ENCODE data around the gene PIBF1.

Gene PIBF1

DNA sequence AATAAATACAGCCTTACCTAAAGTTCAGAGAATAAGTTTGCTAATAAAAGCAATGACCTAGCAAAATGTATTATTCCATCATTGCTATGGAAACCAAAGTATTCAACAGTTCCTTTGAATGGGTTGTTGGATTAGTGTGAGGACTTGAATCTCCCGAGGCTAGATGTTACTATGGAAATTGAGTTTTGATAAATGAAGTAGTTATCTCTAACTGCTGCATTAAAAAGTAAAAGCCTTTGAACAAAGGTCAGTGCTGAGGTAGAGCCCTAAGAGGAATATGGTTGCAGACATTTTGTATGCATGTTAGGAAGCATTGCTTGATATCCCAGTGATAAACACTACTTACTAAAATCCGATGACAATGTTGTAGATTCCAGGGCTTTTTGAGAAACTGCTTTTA lies 283.1 kb downstream of the PIBF1 start:
- no peak for DNase-seq

DNA sequence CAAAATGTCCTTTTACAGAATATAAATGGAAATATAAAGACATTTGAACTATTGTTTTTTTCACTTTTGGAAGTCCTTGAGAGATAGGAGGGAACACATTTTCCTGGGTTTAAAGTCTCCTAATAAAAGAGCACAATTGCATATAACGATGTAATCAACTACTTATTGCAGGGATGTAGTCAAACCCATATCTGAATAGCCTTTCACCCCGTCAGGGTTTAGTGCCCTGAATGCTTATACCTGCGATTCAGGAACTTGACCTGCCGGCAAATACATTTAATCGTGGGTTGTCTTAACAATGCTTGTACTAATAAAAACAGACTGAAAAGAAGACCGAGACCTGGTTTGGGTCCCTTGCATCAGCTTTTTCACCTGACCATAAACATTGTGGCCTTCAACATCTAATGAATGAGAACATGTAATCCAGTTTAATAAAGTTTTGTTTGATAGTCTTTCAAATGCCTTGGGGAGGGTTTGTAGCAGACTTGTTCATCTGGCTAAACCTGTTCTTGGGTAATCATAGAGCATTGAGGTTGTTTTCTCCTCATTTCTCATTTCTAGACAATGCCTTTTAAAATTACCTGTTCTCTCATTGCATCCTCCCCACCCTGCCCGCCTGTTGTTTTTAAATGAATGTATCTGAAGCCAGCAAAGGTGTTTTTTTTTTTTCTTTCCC lies 283.9 kb downstream of the PIBF1 start:
- no peak for DNase-seq

Data from NCI-H2171 treated with DMSO at 0.1 percent for 48 hours (cell line).